Uterus (tissue), 4 donors: ENCODE measurements around the gene CYP27C1. TPM values are rescaled to one million over a fixed set of nuclear protein-coding genes. Genes with fewer than 3 reads are reported as not detected.
"Not testable (repeated sequence)": the region's sequence is repeated elsewhere in the genome, so short reads cannot be mapped to it uniquely, and the experiment has no call there.

Experiments used
- DNase-seq, 2 donors: peaks; one replicate each; pipeline ENCODE4 v3.0.0-alpha.2; 2019 to 2020
- H3K27ac ChIP-seq, 2 donors: fragments of 200-600 bp; sonication (generic); 1 replicate in 1 of 2; 2 replicates in 1 of 2; pipeline ENCODE4 v1.5.1; 2016 to 2018
- H3K27me3 ChIP-seq, 2 donors: fragments of 200-600 bp; sonication (generic); one replicate each; pipeline ENCODE4 v1.5.1; 2018 to 2019; ENCODE audit warnings: control low read depth in 1 of 2
- H3K36me3 ChIP-seq, 2 donors: fragments of 200-600 bp; sonication (generic); one replicate each; pipeline ENCODE4 v1.5.1; 2019; ENCODE audit warnings: control low read depth in 1 of 2
- H3K4me1 ChIP-seq, 2 donors: fragments of 200-600 bp; sonication (generic); one replicate each; pipeline ENCODE4 v1.5.1; 2018 to 2019; ENCODE audit warnings: control low read depth in 1 of 2
- H3K4me3 ChIP-seq, 2 donors: fragments of 200-600 bp; sonication (generic); 1 replicate in 1 of 2; 2 replicates in 1 of 2; pipeline ENCODE4 v1.5.1; 2018 to 2019; ENCODE audit warnings: mild to moderate bottlenecking in 1 of 2
- H3K9me3 ChIP-seq, 2 donors: fragments of 200-600 bp; sonication (generic); one replicate each; pipeline ENCODE4 v1.5.1; 2019; ENCODE audit warnings: control low read depth in 1 of 2
- POLR2A ChIP-seq, 2 donors: fragments of 450-650 bp; IDR thresholded peaks; one replicate each; pipeline ENCODE4 v1.6.1; 2016; ENCODE audit warnings: antibody characterized with exemption in 2 of 2, mild to moderate bottlenecking in 1 of 2, moderate library complexity in 1 of 2
- intact Hi-C: fragments of 100-400 bp; cut with DNase I; formaldehyde crosslinking; loops from one replicate; pipeline ENCODE4 v1.15.1; 2023; ENCODE audit warnings: low total_unique reads
- total RNA-seq, 4 donors: library from RNA; depleted of rRNA in 3 of 4; stranded (reverse); fragments of >200 nt in 3 of 4; gene quantifications; one replicate each; pipeline versions ENCODE4 v1.1.0 to v1.2.4, GENCODE V29; 2014 to 2023
- TF ChIP-seq, protein P1 (sequence below), 4 experiments: fragments of 200-600 bp in 2 of 4; fragments of 450-650 bp in 2 of 4; sonication (generic) in 2 of 4; IDR thresholded peaks; one replicate each; pipeline ENCODE4 v1.5.1; 2016 to 2019; ENCODE audit warnings: antibody characterized with exemption in 4 of 4, mild to moderate bottlenecking in 2 of 4, moderate library complexity in 1 of 4
- donor health status: DM: yes; HTN: yes; CAD: no.

CYP27C1 gene
- total RNA-seq, 4 donors from 2014 or later = 1.2 to 7.1 TPM; not detected in 2

DNA sequence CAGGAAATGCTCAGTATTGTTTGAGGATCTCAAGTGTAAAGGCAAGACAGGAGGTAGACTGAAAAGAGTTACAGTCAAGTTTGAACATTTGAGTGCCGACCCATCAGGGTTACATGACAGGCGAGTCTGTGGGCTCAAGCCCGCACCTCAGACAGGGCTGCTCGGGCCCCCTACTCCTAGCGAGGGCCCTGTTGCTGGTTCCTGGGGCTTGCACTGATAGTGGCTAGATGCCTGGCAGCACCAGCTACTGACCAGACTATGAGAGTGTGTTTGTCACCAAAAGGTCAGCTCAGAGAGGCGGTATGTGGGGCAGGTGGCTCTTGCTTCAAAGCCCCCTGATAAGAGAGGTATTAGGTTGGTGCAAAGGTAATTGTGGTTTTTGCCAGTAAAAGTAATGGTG lies 35.6 kb upstream of the CYP27C1 start:
- H3K27ac ChIP-seq = no peak overlapping the region
- intact Hi-C loops = no loop called here
- H3K27me3 ChIP-seq = no peaks in the 10 kb centered on the region
- H3K9me3 ChIP-seq = no peaks in the 10 kb centered on the region
- no peak overlapping the region for H3K4me3 ChIP-seq
- no peaks in the 10 kb centered on the region for H3K36me3 ChIP-seq
- TF ChIP-seq POLR2A (IDR thresholded peaks at IDR 0.05) = no peak
- TF ChIP-seq, protein P1, sequence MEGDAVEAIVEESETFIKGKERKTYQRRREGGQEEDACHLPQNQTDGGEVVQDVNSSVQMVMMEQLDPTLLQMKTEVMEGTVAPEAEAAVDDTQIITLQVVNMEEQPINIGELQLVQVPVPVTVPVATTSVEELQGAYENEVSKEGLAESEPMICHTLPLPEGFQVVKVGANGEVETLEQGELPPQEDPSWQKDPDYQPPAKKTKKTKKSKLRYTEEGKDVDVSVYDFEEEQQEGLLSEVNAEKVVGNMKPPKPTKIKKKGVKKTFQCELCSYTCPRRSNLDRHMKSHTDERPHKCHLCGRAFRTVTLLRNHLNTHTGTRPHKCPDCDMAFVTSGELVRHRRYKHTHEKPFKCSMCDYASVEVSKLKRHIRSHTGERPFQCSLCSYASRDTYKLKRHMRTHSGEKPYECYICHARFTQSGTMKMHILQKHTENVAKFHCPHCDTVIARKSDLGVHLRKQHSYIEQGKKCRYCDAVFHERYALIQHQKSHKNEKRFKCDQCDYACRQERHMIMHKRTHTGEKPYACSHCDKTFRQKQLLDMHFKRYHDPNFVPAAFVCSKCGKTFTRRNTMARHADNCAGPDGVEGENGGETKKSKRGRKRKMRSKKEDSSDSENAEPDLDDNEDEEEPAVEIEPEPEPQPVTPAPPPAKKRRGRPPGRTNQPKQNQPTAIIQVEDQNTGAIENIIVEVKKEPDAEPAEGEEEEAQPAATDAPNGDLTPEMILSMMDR (IDR thresholded peaks at IDR 0.05) = no peak
- no peak for DNase-seq
- no peaks in the 10 kb centered on the region for H3K4me1 ChIP-seq

DNA sequence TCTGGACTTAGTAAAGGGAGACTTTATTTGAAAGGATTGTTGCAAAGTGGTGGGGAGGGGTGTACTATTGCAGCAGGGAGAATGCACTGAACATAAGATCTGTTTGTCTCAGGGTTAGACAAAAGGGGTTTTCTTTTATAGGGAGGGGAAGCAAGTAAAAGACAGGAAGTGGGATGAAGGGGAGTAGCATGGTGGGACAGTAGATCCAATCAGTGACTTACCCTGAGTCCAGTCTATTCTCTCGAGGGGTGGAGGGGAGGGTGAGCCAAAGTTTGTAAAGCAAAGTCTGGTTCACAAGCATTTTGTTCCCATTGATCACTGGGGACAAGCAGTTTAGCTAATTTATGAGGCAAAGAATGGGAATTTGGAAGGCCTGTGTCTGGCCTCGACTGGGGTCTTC lies 35.0 kb upstream of the CYP27C1 start:
- no peaks in the 10 kb centered on the region for H3K9me3 ChIP-seq
- no peaks in the 10 kb centered on the region for H3K4me1 ChIP-seq
- no peaks in the 10 kb centered on the region for H3K36me3 ChIP-seq
- DNase-seq = no peak
- no peak for TF ChIP-seq POLR2A (IDR thresholded peaks at IDR 0.05)
- TF ChIP-seq, protein P1 (IDR thresholded peaks at IDR 0.05) = no peak
- H3K4me3 ChIP-seq = no peak overlapping the region
- no peak overlapping the region for H3K27ac ChIP-seq
- intact Hi-C loops = no loop called here
- no peaks in the 10 kb centered on the region for H3K27me3 ChIP-seq

- Histone ChIP-seq H3K4me1 (no peaks in the 10 kb centered on the region), H3K27ac (no peak overlapping the region), H3K36me3 (no peaks in the 10 kb centered on the region), H3K4me3 (no peak overlapping the region), H3K9me3 (no peaks in the 10 kb centered on the region), H3K27me3 (no peaks in the 10 kb centered on the region)
- DNase-seq = no peak
- TF ChIP-seq, protein P1 (IDR thresholded peaks at IDR 0.05) = no peak
- no peak for TF ChIP-seq POLR2A (IDR thresholded peaks at IDR 0.05)
- intact Hi-C loops = no loop called here
Measured at GRCh38 chr2:127254386-127254981, 34.4 kb upstream of the CYP27C1 start.

DNA sequence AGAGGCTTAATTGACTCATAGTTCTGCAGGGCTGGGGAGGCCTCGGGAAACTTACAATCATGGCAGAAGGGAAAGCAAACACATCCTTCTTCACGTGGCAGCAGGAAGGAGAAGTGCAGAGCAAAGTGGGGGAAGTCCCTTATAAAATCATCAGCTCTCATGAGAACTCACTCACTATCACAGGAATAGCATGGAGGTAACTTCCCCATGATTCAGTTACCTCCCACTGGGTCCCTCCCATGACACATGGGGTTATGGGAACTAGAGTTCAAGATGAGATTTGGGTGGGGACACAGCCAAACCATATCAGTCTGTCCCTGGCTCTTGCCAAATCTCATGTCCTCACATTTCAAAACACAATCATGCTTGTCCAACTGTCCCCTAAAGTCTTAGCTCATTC lies 21.1 kb upstream of the CYP27C1 start:
- H3K36me3 ChIP-seq, H3K4me3 ChIP-seq, H3K9me3 ChIP-seq, H3K27me3 ChIP-seq, H3K27ac ChIP-seq, DNase-seq, intact Hi-C loops, H3K4me1 ChIP-seq: not testable (repeated sequence)

GRCh38 chr2:127239395-127239794 lies 19.3 kb upstream of the CYP27C1 start:
- intact Hi-C loops = no loop called here
- H3K9me3 ChIP-seq = no peaks in the 10 kb centered on the region
- DNase-seq = no peak
- H3K27me3 ChIP-seq = no peaks in the 10 kb centered on the region
- no peaks in the 10 kb centered on the region for H3K4me1 ChIP-seq
- H3K27ac ChIP-seq = no peak overlapping the region
- H3K4me3 ChIP-seq = no peak overlapping the region
- no peak for TF ChIP-seq POLR2A (IDR thresholded peaks at IDR 0.05)
- TF ChIP-seq, protein P1 (IDR thresholded peaks at IDR 0.05) = no peak
- H3K36me3 ChIP-seq = no peaks in the 10 kb centered on the region

- H3K4me1 ChIP-seq, H3K27me3 ChIP-seq, H3K4me3 ChIP-seq, H3K9me3 ChIP-seq, intact Hi-C loops, H3K27ac ChIP-seq, DNase-seq, H3K36me3 ChIP-seq: not testable (repeated sequence)
Measured at GRCh38 chr2:127237768-127238167, 17.7 kb upstream of the CYP27C1 start.
